ENCODE measurements around the gene AQP6.

DNA sequence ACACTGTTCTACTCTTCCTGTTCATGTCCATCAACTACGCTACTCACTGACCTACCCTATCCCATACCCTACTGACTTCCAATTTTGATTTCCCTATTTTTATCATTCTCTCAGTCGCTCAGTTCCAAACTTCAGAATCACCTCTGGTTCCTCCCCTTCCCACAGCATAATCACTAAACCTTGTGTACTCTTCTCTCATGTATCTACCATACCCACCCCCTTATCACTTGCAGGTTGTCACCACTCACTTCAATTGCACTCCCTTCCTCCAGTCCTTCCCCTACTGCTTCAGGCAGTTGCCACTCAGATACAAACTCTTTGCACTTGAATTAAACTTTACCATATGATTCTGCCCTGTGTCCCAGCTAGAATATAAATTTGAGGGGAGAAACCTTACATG lies 46.2 kb downstream of the AQP6 start:
- no peak for TF ChIP-seq POLR2A (IDR thresholded peaks at IDR 0.05; ENCODE audit: low read depth, low read length)
- TF ChIP-seq, protein P1, sequence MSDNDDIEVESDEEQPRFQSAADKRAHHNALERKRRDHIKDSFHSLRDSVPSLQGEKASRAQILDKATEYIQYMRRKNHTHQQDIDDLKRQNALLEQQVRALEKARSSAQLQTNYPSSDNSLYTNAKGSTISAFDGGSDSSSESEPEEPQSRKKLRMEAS (IDR thresholded peaks at IDR 0.05; ENCODE audit: insufficient read depth, insufficient read length), result no peak
- TF ChIP-seq EZH2 (IDR thresholded peaks at IDR 0.05; ENCODE audit: borderline replicate concordance, low read depth, low read length, severe bottlenecking), result no peak
- TF ChIP-seq, protein P2, sequence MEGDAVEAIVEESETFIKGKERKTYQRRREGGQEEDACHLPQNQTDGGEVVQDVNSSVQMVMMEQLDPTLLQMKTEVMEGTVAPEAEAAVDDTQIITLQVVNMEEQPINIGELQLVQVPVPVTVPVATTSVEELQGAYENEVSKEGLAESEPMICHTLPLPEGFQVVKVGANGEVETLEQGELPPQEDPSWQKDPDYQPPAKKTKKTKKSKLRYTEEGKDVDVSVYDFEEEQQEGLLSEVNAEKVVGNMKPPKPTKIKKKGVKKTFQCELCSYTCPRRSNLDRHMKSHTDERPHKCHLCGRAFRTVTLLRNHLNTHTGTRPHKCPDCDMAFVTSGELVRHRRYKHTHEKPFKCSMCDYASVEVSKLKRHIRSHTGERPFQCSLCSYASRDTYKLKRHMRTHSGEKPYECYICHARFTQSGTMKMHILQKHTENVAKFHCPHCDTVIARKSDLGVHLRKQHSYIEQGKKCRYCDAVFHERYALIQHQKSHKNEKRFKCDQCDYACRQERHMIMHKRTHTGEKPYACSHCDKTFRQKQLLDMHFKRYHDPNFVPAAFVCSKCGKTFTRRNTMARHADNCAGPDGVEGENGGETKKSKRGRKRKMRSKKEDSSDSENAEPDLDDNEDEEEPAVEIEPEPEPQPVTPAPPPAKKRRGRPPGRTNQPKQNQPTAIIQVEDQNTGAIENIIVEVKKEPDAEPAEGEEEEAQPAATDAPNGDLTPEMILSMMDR (IDR thresholded peaks at IDR 0.05; ENCODE audit: extremely low read depth in 1 of 2, insufficient read depth in 1 of 2, low read depth in 1 of 2, low read length in 2 of 2), result no peak

Measured in endothelial cell of umbilical vein (primary cell).